OCI-LY7 (cell line): ENCODE measurements around the gene EVI5. TPM values are rescaled to one million over a fixed set of nuclear protein-coding genes. Genes with fewer than 3 reads are reported as not detected.

ENCODE experiments used
- BruUV-seq: library from RNA; stranded (reverse); fragments of 400-500 nt; replicated peaks from 2 replicates; lab custom pipeline; 2021; lab: Mats Ljungman, UMichigan
- CTCF ChIA-PET: fragments of 300-600 bp; sonication (Branson Sonifier 250); formaldehyde crosslinking; loops from one replicate; lab custom pipeline; 2022; ENCODE audit warnings: antibody characterized with exemption; ENCODE audit not compliant: unreplicated experiment; lab: Charles Lee
- POLR2A ChIA-PET: fragments of 300-600 bp; sonication (Branson Sonifier 250); formaldehyde crosslinking; loops from one replicate; lab custom pipeline; 2022; ENCODE audit warnings: antibody characterized with exemption; lab: Charles Lee
- DNase-seq: peaks from one replicate; pipeline ENCODE4 v3.0.0-alpha.2; 2015; ENCODE audit warnings: low spot score
- H2AFZ ChIP-seq: fragments of 200-600 bp; sonication (generic), shearing (Covaris generic); 2 replicates; pipeline ENCODE4 v1.6.1; 2014; ENCODE audit warnings: mild to moderate bottlenecking, antibody characterized with exemption, low read length, moderate library complexity
- H3K27ac ChIP-seq: fragments of 200-600 bp; sonication (generic); 2 replicates; pipeline ENCODE4 v1.5.1; 2014; ENCODE audit warnings: mixed run types, low read depth, mild to moderate bottlenecking, moderate library complexity, low read length, inconsistent platforms; ENCODE audit not compliant: poor library complexity, severe bottlenecking
- H3K36me3 ChIP-seq: fragments of 200-600 bp; sonication (generic); 2 replicates; pipeline ENCODE4 v1.6.1; 2014; ENCODE audit warnings: mild to moderate bottlenecking, antibody characterized with exemption, low read length, moderate library complexity, mixed read lengths; ENCODE audit not compliant: insufficient read depth
- H3K4me1 ChIP-seq: fragments of 200-600 bp; sonication (generic); 2 replicates; pipeline ENCODE4 v1.5.1; 2014; ENCODE audit warnings: mild to moderate bottlenecking, low read length; ENCODE audit not compliant: insufficient read depth, poor library complexity, severe bottlenecking
- H3K4me2 ChIP-seq: fragments of 200-600 bp; sonication (generic); 2 replicates; pipeline ENCODE4 v1.6.1; 2014; ENCODE audit warnings: mild to moderate bottlenecking, low read length
- H3K4me3 ChIP-seq: fragments of 200-600 bp; sonication (generic); 2 replicates; pipeline ENCODE4 v1.5.1; 2014; ENCODE audit warnings: mild to moderate bottlenecking, low read depth, low read length; ENCODE audit not compliant: poor library complexity, severe bottlenecking
- H3K79me2 ChIP-seq: fragments of 200-600 bp; sonication (generic); 2 replicates; pipeline ENCODE4 v1.6.1; 2016; ENCODE audit warnings: low read depth, mild to moderate bottlenecking, low read length, moderate library complexity, mixed read lengths; ENCODE audit not compliant: insufficient read depth
- H3K9me2 ChIP-seq: fragments of 200-600 bp; sonication (generic); 2 replicates; pipeline ENCODE4 v1.6.1; 2016; ENCODE audit warnings: mild to moderate bottlenecking, low read length, mixed read lengths; ENCODE audit not compliant: insufficient read depth
- H3K9me3 ChIP-seq: fragments of 200-600 bp; sonication (generic); 2 replicates; pipeline ENCODE4 v1.6.1; 2014; ENCODE audit warnings: mild to moderate bottlenecking, mixed run types, low read length, mixed read lengths
- H4K20me1 ChIP-seq: fragments of 200-600 bp; sonication (generic); 2 replicates; pipeline ENCODE4 v1.6.1; 2014; ENCODE audit warnings: mild to moderate bottlenecking, antibody characterized with exemption, low read length, moderate library complexity, mixed read lengths; ENCODE audit not compliant: insufficient read depth
- CTCF ChIP-seq: fragments of 200-600 bp; sonication (generic); conservative IDR thresholded peaks from 2 replicates; pipeline ENCODE4 v1.5.1; 2014; ENCODE audit warnings: mild to moderate bottlenecking, antibody characterized with exemption, low read length, moderate library complexity, mixed read lengths
- EZH2phosphoT487 ChIP-seq: fragments of 200-600 bp; sonication (generic); IDR thresholded peaks from 2 replicates; pipeline ENCODE4 v1.6.1; 2018; ENCODE audit warnings: low read depth, borderline replicate concordance, mild to moderate bottlenecking, mixed run types, antibody characterized with exemption, low read length, moderate library complexity, mixed read lengths
- intact Hi-C: fragments of 100-400 bp; cut with micrococcal nuclease; formaldehyde crosslinking; loops from one replicate; pipeline ENCODE4 v1.10.0; 2022; ENCODE audit not compliant: unreplicated experiment
- total RNA-seq, 2 experiments: library from RNA; depleted of rRNA in 1 of 2; stranded (reverse); fragments of >200 nt in 1 of 2; shearing (Covaris generic) in 1 of 2; gene quantifications; 2 replicates each; pipeline ENCODE4 v1.2.3, GENCODE V29; 2014 to 2022

The EVI5 gene
- total RNA-seq, 2 experiments from 2014 or later, result 15.1 to 27.8 TPM

- DNase-seq, result peak; percentile 98
- no TSS peak for BruUV-seq
- H3K79me2 ChIP-seq, result peaks cover 51% of the 10 kb centered on the region
- peak within 1 kb of the TSS; percentile 59 for H2AFZ ChIP-seq
- TF ChIP-seq EZH2phosphoT487, result no peak
- peak; percentile 85 for TF ChIP-seq CTCF
- ChIA-PET POLR2A (interaction anchor here (0.6 to 2.4 kb wide), 10 partner anchors 10 to 1329 kb away, joined by 3 to 12 read pairs (median 4); partner anchors contain the start of genes EVI5 and MTF2), CTCF (interaction anchor here (0.7 to 1.6 kb wide), 2 partner anchors 10 to 162 kb away, joined by 3 read pairs; no protein-coding TSS in a partner anchor)
- intact Hi-C loops, result loop anchor here (1.0 to 10.0 kb wide), 4 partner anchors 47 to 515 kb away; partner anchors contain the start of genes CCDC18, DR1, EVI5 and MTF2
- H3K27ac ChIP-seq, result peak within 1 kb of the TSS; percentile 59
- peak within 1 kb of the TSS; percentile 84 for H3K4me2 ChIP-seq
- H3K36me3 ChIP-seq, result peaks cover 48% of the 10 kb centered on the region
- H3K4me1 ChIP-seq, result peaks cover 41% of the 10 kb centered on the region
- peak within 1 kb of the TSS; percentile 89 for H3K4me3 ChIP-seq
- H3K9me2 ChIP-seq, result no peaks in the 10 kb centered on the region
- H3K9me3 ChIP-seq, result no peaks in the 10 kb centered on the region
- H4K20me1 ChIP-seq, result peaks cover 37% of the 10 kb centered on the region
Measured at GRCh38 chr1:92831762-92832536, 47.0 kb upstream of the EVI5 start, which contains the start of gene RPL5. Gene RPL5, plus strand, starts transcription at chr1:92832040. Its CDS starts 75 bp downstream, at chr1:92832115.

GRCh38 chr1:92831368-92831761, 46.5 kb upstream of the EVI5 start:
- CTCF ChIA-PET, result interaction anchor here (0.7 to 1.6 kb wide), 2 partner anchors 10 to 162 kb away, joined by 3 read pairs; no protein-coding TSS in a partner anchor
- TF ChIP-seq CTCF, result no peak
- TF ChIP-seq EZH2phosphoT487, result no peak
- Histone ChIP-seq H2AFZ (peak overlapping the region; percentile 59), H3K79me2 (peaks cover 45% of the 10 kb centered on the region), H3K9me3 (no peaks in the 10 kb centered on the region), H3K9me2 (no peaks in the 10 kb centered on the region), H4K20me1 (peaks cover 31% of the 10 kb centered on the region), H3K4me2 (peak overlapping the region; percentile 34), H3K27ac (no peak overlapping the region), H3K4me3 (peak overlapping the region; percentile 89), H3K36me3 (peaks cover 42% of the 10 kb centered on the region), H3K4me1 (peaks cover 35% of the 10 kb centered on the region)
- intact Hi-C loops, result loop anchor here (5.0 to 10.0 kb wide), 3 partner anchors 246 to 516 kb away; partner anchors contain the start of genes CCDC18, DR1, MTF2 and TMED5
- no TSS peak for BruUV-seq
- no peak for DNase-seq
- POLR2A ChIA-PET, result interaction anchor here (0.7 to 2.4 kb wide), 4 partner anchors 10 to 514 kb away, joined by 3 to 12 read pairs (median 6); partner anchors contain the start of gene EVI5
